ENCODE results near the gene UQCC2.
A peak's percentile ranks its signal among the peaks of the same experiment; 100 is the strongest.

The UQCC2 gene

DNA sequence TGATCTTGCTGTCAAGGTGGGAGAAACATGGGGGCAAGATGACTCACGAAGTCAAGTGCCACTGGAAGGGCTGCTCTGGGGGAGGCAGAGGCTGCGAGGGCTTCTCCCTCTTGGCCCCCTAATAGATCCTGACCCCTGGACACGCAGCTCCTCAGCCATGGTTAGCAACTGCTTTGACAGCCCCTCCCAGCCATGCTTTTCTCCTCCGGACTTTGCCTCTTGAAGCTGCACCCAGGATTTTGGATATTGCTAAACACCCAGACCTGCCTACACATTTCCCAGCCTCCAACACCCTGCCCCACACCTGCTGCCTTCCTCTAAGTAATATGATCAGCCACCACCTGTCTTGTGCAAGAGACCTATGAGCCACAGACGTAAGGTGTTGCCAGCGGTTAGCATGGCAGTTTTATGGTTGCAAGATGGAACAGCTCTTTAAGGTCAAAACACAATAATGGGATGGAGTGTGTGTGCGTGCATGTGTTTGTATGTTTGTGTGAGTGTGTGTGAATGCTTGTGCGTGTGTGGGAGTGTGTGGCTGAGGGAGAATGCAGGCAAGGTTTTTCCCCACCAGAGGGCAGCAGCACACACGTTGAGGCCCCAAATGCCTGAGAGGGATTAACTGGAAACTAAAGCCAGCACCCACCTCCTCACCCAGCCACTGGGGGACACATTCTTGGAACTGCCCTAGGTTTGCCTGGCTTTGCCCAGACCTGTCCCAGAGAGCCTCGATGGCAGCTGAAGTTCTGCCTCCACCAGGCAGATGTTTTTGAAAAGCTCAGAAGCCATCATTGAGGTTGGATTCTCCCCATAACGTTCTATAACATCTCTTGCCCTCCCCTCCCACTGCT, 32.7 kb upstream of the UQCC2 start:
- DNase-seq: peak; percentile 40 to 70 (median 60)

DNA sequence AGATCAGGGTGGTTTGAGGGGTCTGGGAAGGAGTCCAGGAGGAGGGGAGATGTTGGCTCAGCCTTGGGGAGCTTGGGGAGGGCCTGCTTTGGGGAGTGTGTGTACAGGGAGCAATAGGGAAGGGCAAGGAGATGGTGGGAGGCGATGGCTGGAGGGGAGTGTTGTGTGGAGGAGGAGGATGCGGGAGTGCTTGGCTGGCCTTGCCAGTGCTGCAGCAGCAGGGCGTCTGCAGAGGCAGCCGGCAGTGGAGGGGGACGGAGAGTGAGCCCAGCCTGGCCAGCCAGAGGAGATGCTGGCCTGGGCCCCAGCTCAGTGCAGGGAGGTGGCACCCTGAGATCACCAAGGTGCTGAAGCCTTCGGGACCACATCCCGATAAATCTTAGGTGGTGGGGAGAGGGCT, 31.3 kb upstream of the UQCC2 start:
- no peak for DNase-seq

DNA sequence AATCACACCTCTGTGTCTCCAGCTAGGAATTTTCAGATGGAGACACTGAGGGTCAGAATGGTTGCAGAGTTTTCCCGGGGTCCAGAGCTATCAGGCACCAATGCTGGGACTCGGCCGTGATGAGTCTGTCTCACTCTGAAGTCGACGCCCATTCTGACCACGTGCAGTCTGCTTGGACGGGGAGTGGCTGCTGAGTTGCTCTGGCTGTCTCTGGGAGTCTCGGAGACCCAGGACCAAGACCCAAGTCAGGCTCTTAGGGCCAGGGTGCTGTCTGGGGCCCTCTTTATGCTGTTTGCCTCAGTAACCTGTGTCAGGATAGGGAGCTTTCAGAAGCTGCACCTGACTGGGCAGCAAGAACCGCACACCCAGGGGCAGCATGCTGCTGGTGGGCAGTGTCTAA, 30.6 kb upstream of the UQCC2 start:
- DNase-seq: no peak

DNA sequence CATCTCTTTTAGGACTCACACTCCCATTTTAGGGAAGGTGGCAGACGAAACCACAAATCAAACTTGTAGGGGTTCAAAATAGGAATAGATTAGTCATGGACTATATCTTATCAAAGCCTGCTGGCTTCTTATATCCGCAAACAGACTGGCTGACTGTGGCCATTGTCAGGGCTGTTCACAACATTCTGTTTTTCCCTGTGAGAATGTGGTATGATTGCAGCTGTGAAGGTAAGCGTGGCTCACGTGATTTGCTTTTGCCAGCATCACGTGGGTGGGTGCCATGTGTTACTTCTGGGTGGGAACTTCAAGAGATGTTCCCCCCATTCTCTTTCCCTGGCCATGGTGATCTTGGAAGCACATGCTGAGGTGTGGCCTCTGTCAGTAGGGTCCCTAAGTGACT, 29.3 kb upstream of the UQCC2 start:
- DNase-seq: no peak

DNA sequence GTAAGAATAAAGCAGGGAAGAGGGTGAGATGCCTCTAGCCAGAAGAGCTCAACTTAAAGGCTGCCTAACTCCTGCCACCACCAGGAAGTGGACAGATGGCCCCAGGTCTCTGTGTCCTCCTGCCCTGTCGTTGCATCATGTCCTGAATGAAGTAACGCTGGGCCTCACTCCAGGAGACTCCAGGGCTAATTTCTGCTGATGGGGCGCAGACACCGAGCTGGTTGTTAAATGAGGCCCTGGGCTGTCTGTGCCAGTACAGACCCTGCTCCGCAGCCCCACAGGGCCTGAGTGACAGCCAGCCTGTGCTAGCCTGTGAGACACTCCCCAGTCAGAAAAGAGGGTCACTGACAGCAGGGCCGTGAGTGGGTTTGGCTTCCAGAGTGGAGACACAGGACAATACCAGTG, 28.7 kb upstream of the UQCC2 start:
- no peak for DNase-seq

DNA sequence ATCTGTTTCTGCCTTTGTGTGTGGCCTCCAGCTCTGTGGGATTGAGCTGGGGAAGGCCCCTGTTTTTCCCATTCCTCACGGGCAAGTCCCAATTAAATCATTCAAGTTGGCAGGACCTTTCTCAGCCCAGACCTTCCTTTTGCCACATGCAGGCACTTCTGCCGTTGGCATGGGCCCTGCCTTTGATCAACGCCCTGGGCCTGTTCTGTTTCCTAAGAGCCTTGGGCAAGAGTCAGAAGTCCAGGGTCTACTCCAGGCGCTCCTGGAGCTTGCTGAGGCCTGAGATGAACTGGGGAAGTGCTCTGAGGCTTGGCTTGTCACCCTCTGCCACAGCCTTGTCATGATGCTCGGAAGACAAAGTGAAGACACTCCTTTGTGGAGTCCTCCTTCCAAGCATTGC, 28.1 kb upstream of the UQCC2 start:
- DNase-seq: no peak

DNA sequence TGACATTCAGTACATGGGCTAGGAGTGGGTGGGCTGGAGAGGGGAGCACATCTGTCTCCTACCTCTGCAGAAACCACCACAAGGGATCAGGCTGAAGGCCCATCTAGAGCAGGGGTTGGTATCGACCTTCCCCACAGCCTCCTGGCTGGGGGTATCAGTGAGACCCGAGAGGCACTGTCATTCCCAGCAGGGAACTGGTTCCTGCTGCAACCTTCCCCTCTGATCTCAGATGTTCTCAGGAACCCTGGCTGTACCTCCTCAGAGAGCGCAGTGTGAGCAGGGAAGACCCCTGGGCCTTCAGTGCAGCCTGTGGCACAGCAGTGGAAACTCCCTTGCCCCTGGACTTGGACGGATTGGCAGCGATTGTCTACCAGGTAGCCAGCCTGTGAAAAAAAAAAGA, 27.4 kb upstream of the UQCC2 start:
- no peak for DNase-seq

DNA sequence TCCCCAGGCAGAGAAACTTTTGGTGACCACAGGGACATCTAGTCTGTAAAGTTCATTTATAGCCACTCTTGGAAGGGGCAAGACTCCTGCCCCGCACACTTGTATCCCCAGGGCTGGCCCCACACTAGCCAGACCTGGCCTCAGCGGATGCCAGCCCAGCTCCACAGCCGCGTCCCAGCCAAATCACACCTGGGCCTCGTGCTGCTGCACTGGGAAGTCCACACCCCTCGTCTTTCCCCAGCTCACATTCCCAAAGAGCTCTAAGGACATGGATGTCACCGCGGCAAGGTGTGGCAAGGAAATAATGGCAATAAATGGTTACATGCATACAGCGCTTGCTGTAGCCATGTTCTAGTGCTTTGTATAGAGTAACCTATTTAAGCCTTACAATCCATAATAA, 26.7 kb upstream of the UQCC2 start:
- DNase-seq: no peak

DNA sequence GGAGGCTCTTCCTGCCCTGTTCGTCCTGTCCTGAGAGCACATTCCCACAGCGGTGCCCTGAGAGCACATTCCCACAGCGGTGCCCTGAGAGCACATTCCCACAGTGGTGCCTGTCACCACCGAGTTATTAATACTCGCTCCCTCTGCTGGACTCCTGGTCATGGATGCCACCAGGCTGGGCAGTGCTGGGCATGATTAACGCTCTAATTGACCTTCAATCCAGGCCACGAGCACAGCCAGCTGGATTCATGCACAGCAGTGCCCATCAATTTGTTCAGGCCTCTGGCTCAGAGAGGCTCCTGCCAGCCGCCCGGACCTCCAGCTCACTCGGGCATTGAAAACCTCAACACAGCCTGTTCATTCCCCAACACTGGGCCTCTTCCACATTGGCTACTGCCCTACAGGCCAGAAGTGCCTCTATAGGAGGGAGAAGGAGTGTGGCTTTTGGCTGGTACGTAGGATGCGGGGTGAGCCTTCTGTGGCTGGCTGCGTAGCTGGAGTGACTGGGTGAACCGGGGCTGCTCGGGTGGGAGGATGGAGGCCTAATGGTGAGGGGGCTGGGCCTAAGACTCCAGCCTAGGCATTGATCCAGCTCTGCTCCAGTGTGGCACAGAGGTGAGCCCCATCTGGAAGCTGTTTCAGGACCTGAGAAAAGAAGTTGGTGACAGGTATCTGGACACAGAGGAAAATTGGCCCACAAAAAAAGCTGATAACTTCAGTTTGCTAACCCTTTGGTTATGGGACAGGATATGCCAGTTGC, 25.9 kb upstream of the UQCC2 start:
- no peak for DNase-seq

DNA sequence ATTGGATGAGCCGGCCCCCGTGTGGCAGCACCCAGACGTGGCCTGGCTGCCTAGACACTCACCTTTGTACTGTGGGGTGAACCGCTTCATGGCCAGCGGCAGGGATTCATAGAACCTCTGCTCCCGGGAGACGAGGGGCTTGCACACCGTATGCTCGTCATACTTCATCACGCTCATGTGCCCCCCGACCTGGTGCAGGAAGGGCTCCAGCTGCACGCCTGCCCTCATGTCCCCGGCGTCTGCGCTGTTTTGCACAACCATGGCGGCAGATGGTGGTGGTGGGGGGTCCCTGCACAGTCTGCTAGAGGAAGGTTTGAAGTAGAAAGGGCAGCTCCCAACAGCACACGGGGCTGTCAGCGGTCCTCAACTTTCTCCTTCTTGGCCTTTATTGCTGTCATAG, 23.7 kb upstream of the UQCC2 start:
- DNase-seq: no peak

DNA sequence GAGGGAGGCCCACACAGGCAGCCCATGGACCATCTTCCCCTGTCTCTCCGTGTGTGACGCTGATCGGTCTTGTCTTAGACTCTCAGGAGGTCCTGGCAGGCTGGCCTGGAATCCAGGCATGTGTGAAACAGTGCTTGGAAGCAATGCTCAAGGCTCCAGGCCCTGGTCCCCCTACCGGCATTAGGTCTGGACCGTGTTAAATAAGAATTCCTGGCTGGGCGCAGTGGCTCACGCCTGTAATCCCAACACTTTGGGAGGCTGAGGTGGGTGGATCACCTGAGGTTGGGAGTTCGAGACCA, 22.2 kb upstream of the UQCC2 start:
- DNase-seq: no peak

DNA sequence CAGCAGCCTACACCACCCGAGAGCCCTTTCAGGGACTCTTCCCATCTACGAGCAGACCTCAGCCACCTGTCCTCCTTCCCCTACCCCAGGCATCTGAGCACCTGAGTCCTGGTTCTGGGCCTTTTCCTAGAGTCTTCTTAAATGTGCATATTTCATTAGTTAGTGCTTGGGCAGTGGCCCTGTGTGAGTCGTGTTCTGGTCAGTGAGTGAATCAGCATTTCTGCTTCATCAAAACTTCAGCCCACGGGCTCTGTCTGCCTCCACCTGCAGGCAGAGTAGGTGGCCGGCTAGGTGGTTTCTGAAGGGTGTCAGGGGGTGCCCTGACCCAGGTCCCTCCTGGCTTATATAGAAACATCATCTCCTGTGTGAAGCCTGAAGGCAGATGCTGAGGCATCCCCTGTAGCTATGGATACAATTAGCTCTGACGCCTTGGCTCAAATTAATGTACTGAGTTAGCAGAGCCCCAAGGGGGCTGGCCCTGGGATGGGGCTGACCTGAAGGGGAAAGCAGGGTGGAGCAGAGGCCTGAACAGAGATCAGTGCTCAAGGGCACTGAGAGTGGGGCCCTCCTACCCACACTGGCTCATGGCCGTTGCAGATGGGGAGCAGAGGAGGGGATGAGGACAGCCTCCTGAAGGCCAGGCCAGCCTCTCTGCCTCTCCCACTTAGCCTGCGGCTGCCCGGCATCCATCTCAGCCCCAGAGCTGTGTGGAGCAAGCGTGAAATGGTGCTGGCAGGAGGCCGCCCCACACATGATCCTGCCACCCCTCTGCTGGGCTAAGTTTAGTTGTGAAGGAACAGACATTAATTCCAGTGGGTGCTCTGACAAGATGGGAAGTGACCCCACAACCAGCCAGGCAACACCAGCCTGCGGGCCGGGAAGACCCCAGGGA, 21.6 kb upstream of the UQCC2 start:
- no peak for DNase-seq

DNA sequence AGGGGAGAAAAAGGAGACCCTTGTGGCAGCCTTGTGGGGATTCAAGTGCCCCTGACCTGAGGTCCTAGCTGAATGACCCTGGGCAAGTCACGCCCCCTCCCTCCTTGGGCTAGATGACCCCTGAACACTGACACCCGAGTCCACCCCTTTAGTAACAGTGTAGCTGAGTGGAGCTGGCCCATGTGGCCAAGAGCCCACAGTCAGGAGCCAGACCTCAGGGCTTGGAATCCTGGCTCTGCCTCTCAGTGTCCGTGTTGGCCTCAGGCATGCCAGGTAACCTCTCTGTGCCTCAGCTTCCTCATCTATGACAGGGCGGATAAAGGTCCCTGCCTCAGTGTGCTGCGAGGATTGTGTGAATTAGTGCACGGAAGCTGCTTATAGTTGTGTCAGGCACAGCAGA, 20.9 kb upstream of the UQCC2 start:
- DNase-seq: no peak

DNA sequence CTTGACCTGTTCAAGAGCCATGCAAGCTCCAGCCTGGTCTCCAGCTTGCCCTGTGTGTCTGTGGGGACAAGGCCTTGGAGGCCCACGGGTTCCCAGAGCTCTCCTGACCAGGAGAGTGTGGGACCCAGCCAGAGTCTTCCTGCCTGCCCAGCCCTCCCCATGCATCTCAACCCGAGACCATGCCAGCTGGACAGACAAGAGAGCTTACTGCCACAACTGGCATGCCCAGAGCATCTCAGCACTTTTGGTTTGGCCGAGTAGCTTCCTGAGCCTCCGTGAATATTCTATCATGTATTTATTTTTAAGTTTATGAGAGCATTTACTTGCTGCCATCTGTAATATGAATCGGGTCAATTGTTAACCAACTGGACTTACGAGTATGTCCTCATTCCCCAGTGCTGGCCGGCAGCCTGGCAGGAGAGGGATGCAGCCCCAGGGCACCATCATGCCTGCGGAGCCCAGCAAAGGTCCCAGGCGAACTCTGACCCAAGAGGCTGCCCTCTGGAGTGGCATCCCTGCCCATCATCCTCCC, 20.3 kb upstream of the UQCC2 start:
- no peak for DNase-seq

DNA sequence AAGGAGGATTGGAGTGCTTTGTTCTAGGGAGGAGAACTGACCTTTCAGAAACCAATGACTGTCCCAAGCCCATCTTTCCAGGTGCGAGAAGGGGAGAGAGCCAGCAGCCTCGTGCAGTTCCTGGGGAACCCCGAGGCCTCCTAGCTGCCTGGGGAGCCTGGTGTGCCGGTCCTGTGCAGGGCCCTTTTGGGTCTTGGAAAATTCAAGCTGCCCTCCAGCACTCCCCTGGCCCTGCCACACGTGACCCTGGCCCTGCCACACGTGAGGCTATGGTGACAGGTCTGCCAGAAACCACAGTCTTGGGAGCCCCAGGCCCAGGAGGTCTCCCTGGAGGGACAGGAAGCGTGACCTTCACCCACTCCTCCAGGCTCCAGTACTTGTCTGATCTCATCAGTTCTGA, 19.5 kb upstream of the UQCC2 start:
- DNase-seq: no peak

DNA sequence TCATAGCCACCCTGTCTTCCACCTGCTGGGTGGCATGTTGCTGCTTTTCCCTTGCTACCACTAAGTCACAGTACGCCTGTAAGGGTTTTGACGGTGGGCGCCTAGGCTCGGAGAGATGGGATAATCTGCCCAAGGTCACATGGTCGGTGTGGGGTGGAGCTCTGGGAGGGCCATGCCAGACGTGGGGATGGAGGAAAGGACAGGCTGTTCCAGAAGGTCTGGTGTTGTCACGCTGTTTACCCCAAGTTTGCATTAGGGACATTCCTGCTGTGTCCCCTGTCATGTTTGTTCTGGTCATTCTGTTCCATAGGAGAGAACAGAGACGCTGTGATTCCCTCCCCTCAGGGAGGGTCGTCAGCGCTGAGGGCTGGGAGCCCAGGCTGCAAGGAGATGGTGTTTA, 19.1 kb upstream of the UQCC2 start:
- no peak for DNase-seq

DNA sequence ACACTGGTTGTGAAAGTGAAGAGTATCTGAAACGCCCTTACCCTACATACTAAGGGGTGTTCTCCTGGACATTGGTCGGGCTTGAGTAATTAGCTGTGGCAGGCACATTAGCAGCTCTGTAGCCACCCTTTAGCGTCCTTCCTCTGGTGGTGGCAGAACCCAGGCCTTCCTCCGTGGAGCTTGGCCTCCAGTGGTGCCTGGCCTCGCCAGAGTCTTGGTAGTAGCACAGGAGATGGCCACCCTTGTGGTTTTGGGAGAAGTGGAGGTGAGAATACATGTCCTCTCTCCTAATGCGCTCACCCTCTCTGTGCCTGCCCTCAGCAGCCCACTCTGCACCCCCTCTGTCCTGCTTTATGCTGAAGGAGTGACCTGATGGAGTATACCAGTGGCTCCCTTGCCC, 17.6 kb upstream of the UQCC2 start:
- DNase-seq: no peak

DNA sequence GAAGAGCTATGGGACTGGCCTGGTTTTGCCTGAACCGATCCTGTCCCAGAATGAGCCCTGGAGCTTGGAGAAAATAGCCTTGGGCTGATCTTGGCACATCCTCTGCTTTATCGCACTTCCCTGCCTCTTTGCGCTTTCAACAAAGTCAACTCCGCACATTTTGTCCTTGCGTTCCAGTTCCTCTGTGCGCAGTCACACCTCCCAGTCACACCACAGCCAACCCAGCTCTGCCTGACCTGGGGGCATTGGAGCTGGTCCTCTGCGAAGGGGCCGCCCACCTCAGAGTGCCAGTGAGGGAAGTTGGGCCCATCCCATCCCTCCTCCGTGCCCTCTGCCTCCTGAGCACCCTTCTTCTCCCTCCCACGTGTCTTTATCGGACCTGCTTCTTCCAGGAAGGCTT, 16.9 kb upstream of the UQCC2 start:
- no peak for DNase-seq

DNA sequence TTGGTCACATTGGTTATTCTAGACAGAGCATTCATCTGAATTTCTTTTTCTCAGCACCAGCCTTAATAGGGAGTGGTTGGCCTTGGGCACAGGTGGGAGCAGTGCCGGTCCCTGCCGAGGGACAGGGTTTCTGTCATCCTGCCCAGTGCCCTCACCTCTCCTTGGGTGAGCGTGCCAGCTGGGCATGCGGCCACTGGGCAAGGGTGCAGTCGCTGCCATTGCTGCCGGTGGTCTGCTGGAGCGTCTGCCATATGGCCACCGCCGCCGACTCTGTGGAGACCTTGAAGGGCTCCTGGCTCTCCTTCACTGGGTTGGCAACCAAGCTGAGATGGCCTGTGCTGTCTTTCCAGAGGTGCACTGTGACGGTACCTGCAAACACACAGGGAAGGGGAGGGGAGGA, 16.4 kb upstream of the UQCC2 start:
- DNase-seq: no peak

DNA sequence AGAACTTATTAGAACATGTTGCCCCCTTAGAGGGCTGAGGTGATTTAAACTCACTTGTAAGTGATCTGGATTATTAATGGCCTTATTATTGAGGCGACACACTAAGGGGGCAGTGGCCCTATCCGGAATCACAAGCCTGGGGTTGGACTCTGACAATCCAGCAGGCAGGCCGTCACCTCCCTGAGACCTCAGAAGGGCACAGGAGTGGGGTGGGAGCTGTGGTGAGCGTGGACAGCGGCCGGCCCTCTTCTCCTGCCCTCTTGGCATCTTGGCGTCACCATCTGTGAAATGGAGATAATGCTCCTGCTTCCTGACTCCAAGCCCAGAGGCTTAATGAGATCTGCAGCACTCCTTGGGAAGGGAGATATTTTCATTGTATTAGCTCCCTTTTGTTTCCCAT, 15.6 kb upstream of the UQCC2 start:
- no peak for DNase-seq

DNA sequence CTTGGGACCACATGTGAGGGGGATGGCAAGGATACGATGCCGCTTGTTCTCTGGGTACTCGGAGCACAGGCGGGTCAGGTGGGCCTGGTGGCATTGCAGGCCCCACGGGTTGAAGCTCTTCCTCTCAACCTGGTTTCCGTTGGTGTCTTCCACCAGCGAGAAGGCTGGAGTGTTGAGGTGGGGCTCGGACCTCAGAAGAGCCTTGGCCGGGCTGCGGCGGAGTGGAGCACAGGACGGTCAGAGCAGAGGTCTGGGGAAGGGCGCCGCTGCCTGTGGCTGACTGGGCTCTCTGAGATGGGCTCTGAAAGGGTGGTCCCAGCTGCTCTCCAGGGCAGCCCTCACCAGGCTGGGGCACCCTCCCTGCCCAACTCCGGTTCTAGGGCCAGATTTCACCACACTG, 15.2 kb upstream of the UQCC2 start:
- DNase-seq: no peak

DNA sequence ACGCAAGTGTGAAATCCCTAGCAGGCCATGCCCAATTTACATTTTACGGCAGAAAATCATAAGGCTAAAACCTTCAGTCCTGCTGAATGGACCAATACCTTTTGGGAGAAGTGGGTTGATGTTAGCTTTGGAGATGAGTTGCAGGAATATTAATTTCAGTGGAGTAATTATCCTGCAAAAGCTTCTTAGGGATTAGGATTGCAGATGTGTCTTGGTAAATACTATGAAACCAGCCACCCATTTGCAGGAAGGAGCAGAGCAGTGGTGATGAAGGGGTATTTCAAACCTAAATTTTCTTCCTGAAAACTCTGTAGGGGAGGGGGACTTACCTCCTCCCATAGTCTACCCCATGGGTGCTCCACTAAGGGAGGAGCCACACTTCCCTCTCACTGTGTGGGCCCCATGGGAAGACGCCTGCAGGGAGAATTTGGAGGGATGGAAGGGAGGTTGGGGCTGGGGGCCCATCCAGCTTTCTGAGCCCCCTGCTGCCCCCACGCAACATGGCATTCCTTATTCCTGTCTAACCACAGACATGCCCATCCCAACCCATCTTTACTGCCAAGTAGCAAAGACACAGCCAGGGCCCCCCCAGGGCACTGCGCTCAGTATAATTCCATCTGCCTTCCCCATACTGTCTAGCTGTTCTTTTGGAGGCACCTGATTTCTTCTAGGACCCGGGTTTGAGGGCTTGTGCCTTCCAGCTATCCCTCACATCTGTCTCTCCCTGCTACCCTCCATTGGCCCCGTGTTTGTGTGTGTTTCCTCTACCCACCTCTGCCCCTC, 14.6 kb upstream of the UQCC2 start:
- no peak for DNase-seq

DNA sequence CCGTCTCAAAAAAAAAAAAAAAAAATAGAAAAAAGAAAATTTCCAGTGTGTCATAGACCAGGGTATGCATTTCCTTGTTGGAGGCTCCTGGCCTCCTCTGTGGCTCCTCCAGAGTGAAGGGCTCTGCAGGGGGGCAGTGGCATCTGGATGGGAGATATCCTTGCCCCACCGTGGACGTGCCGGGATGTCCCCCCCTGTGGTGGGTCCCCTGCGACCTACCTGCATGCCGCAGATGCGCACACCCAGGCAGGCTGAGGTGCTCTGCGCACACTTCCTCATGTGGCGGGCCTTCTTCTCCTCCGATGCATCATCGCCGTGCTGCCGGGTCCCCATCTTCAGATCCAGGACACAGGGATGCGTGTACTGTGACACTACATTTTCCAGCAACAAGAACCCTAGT, 13.7 kb upstream of the UQCC2 start:
- no peak for DNase-seq

Data from T-helper 2 cell (primary cell).